GM19025 (cell line): ENCODE measurements around the gene KLHL14.

Experiments
- ATAC-seq: cut with Tn5 transposase; IDR thresholded peaks from one replicate; pipeline ENCODE4 v1.9.1; 2021; ENCODE audit warnings: mild to moderate bottlenecking, low read depth, moderate library complexity; ENCODE audit not compliant: unreplicated experiment

KLHL14 gene

GRCh38 chr18:32770666-32771168, 2.1 kb downstream of the KLHL14 start:
- no peak for ATAC-seq

- ATAC-seq: no peak
Observed at GRCh38 chr18:32770054-32770665, 2.7 kb downstream of the KLHL14 start.

- ATAC-seq: no peak
Observed at GRCh38 chr18:32769586-32770053, 3.2 kb downstream of the KLHL14 start.

- ATAC-seq: no peak
Observed at GRCh38 chr18:32769071-32769585, 3.7 kb downstream of the KLHL14 start.

GRCh38 chr18:32767400-32767799, 5.4 kb downstream of the KLHL14 start:
- no peak for ATAC-seq

GRCh38 chr18:32764611-32765244, 8.1 kb downstream of the KLHL14 start:
- no peak for ATAC-seq

GRCh38 chr18:32763293-32763692, 9.5 kb downstream of the KLHL14 start:
- ATAC-seq: no peak

- ATAC-seq: no peak
Observed at GRCh38 chr18:32761231-32761630, 11.6 kb downstream of the KLHL14 start.

- ATAC-seq: peak; percentile 96
Observed at GRCh38 chr18:32760391-32760790, 12.4 kb downstream of the KLHL14 start.

- no peak for ATAC-seq
Observed at GRCh38 chr18:32759611-32760167, 13.1 kb downstream of the KLHL14 start.

- no peak for ATAC-seq
Observed at GRCh38 chr18:32754508-32755263, 18.1 kb downstream of the KLHL14 start.

GRCh38 chr18:32753656-32754260, 19.1 kb downstream of the KLHL14 start:
- no peak for ATAC-seq

- ATAC-seq: no peak
Observed at GRCh38 chr18:32750328-32750727, 22.5 kb downstream of the KLHL14 start.

- ATAC-seq: no peak
Observed at GRCh38 chr18:32749809-32750208, 23.0 kb downstream of the KLHL14 start.

- ATAC-seq: no peak
Observed at GRCh38 chr18:32742579-32742978, 30.2 kb downstream of the KLHL14 start.

- ATAC-seq: no peak
Observed at GRCh38 chr18:32735781-32736180, 37.0 kb downstream of the KLHL14 start.

- ATAC-seq: no peak
Observed at GRCh38 chr18:32734442-32734841, 38.4 kb downstream of the KLHL14 start.

- no peak for ATAC-seq
Observed at GRCh38 chr18:32732165-32732564, 40.7 kb downstream of the KLHL14 start.

GRCh38 chr18:32730620-32731091, 42.2 kb downstream of the KLHL14 start:
- ATAC-seq: peak; percentile 87

GRCh38 chr18:32730068-32730467, 42.8 kb downstream of the KLHL14 start:
- no peak for ATAC-seq
